HG02840 (cell line): ENCODE data around the gene TAF3.

Experiments
- ATAC-seq: cut with Tn5 transposase; IDR thresholded peaks from one replicate; pipeline ENCODE4 v1.9.1; 2021; ENCODE audit warnings: mild to moderate bottlenecking, moderate library complexity, moderate number of reproducible peaks; ENCODE audit not compliant: unreplicated experiment, low FRiP score

Gene TAF3

DNA sequence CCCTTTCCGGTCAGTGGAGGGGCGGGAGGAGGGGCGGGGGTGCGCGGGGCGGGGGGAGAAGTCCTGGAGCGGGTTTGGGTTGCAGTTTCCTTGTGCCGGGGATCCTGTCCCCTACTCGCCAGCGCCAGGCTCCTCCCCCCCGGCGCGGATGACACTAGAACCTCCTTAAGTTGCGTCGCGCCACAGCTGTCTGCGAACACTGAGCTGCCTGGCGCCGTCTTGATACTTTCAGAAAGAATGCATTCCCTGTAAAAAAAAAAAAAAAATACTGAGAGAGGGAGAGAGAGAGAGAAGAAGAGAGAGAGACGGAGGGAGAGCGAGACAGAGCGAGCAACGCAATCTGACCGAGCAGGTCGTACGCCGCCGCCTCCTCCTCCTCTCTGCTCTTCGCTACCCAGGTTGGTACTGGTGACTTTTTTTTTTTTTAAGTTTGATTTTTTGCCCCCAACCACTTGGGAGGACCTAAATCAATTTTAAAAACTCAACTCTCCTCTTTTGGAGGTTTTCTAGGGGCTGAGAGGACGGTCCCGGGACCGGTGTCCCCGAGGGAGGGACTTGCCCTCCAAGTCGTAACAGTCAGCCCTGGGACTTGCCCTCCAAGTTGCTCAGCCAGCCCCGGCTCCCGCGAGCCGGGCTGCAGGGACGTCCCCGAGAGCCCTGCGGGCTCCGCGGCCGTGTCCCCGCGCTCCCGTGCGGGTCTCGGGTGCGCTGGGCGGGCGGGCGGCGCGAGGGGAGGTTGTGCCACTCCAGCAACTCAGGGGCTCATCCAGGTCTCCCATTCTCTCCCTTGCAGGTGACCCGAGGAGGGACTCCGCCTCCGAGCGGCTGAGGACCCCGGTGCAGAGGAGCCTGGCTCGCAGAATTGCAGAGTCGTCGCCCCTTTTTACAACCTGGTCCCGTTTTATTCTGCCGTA, 236.4 kb downstream of the TAF3 start, which contains the start of gene GATA3:
TSS of gene GATA3 (plus strand) at position 195 of the 914 bp plus-strand sequence. CDS start 968 bp downstream, outside the sequence.
- ATAC-seq = peak; percentile 36

- ATAC-seq = no peak
These were observed 237.4 kb downstream of the TAF3 start for GRCh38 chr10:8055420-8056349.

- ATAC-seq = no peak
These were observed 238.1 kb downstream of the TAF3 start for GRCh38 chr10:8056378-8056777.

DNA sequence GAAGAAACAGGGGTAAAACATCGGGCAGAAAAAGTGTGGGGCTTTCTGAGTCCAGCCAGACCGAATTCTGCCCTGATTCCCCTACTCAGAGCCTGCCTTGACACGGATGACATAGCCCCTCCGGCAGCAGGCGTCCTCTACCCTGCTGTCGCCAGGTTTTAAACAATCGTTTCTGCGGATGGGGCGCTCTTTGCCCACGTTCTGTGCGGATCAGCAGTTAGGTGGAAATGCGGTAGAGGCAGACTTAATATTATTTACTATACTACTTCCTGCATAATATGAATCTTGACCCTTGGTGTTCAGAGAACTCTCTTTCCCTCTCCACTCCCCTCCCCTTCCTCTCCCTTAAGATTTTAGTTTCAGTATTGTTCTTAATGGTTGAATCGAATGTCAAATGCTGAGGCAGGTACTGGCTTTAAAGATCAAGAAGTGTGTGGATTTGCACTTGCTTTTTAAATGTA, 238.6 kb downstream of the TAF3 start:
- ATAC-seq = peak; percentile 24

GRCh38 chr10:8057636-8058273, 239.4 kb downstream of the TAF3 start:
- no peak for ATAC-seq

- no peak for ATAC-seq
These were observed 240.2 kb downstream of the TAF3 start for GRCh38 chr10:8058274-8059111.

DNA sequence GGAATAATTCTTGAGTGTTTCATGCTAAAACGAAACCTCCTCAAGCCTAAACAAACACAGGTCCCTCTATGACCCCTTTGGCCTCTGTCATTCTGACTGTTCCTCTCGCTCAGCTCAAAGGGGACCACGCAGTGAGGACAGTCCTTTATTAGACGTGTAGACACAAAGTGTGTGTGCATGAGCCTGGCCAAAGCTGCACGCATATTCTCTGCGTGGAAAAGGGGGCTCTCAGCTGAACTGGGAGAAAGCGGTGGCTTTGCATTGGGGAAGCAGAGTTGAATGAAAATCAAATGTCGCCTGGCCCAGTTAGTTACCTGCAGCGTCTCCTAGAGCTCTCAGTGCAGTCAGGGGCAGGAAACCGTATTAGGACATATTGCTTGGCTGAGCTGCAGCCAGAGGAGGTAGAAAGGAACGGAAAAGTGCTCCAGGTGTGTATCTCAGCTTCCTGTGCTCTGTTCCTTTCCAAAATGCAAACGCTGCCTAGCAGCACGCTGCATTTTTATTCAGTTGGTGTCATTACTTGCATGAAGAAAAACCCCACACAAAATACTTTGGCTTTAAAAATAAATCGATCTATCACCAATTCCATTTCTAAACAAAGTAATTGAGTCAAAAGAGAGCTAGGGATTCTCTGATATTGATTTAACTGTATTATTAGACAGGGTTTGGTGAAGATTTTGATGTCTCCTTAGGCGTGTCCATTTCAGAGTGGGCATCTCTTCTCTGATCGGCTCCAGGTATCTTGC, 241.1 kb downstream of the TAF3 start:
- ATAC-seq = no peak

- no peak for ATAC-seq
These were observed 241.9 kb downstream of the TAF3 start for GRCh38 chr10:8060010-8060703.

DNA sequence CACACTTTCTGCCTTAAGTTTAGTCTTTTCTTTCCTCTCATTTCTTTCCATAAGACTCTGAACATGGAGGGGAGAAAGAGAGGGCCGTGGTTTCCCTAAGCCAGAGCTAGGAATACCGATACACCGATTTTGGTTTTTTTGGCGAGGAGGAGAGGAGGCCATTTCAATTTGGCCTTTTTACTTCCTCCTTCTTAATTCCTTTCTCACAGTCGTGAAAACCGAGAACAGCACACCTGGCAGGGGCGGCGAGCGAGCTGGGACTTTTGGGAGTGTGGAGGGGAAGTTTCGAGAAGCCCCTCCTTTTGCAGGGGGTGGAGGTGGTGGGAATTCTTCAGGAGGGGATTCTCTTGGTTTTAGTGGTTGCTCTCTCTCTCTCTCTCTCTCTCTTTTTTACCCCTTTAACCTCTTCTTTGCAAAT, 242.4 kb downstream of the TAF3 start:
- ATAC-seq = no peak

DNA sequence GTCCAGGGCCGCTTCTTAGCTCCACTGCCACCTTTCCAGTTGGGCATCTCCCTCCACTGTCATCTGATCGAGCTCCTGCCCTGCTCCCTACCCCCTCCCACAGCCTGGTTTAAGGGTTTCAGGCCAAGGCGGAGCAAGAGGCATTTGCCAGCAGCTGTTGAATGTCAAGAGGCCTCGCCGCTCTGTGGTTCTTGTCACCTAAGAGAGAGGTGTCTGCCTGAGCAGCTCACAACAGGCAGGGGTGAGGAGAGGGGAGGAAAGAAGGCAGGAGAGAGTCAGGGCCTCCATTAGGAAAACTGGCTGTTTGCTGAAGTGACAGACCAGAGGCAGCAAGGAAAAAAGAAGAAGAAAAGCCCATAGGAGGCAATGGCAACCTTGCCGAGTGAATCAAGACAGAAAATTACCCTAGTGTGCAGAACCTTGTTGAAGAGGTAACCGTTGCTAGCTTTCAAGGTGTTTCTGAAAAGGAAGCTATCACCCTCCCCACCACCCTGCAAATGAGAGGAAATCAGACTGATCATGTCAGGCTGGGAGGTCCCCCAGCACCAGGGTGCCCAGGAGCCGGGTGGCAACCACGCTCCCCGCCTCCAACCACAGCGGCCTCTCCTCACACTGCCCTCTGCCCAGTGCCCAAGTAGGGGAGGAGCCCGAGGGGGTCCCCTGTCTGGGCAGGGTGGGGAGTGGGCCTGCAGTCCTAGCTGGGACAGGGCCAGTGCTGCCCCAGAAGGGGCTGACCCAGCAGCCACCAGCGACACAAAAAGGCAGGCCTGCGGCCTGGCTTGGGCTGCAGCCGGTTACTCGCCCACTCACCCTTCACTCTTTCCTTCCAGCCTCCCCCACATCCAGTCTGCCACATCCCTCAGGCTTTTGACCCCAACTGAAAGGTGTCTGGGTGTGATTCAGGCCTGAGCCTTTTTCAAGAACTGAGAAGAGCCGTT, 243.2 kb downstream of the TAF3 start:
- ATAC-seq = no peak

DNA sequence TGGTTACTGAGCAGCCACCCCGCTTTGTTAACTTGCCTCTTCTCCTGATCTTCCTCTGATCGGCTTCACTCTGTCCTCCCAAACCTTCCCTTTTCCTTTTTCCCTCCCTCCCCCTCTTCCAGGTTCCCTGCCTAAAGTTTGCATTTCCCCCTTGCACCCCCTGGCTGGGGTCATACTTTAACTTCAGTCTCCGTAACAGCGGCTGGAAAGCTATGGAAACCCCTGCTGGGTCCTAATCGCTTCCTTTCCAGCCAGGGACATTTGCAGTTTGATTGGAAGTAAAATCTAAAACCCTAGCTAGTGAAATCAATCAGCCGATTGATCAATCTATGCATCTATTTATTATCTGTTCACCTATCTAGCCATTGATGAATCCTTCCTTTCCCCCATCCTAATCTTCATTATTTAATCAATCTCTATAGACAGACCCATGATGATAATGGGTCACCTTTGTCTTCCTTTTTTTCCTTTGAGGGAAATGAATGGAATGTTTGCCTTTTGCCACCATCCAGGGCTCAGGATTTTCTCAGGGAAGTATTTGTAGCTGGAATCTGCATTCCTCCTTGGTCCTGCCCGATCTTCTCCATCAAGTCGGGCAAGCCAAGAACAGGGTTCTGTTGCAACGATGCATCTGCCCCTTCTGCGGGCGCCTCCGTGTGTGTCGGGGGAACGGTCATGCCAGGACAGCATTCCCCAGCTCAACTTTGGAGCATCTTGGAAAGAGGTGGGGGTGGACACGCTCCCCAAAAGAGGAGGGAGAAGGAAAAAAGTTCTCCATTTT, 245.0 kb downstream of the TAF3 start:
- no peak for ATAC-seq

- no peak for ATAC-seq
These were observed 245.6 kb downstream of the TAF3 start for GRCh38 chr10:8063935-8064334.

DNA sequence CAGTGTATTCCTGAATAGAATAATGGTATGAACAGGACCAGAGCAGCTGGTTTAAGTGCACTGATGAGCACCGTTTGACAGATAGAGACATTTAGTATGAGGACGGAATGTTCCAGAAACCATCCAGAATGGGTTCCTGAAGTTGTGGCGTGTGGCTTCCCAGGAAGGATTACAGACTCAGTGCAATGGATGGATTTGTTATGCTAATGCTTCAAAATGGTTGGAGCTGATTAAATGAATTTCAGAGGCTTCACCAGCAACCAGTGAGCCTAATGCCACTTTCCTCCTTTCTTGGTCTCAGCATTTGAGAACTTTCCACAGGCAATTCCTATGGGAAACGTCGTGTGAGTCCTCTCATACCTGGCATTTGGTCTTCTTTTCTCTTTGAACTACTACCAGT, 246.1 kb downstream of the TAF3 start:
- no peak for ATAC-seq

- no peak for ATAC-seq
These were observed 247.3 kb downstream of the TAF3 start for GRCh38 chr10:8065651-8066050.

- ATAC-seq = no peak
These were observed 247.8 kb downstream of the TAF3 start for GRCh38 chr10:8066124-8066523.
